Activated CD8-positive, alpha-beta T cell treated with anti-CD3 and anti-CD28 coated beads for 36 hours (primary cell): Measurements from ENCODE around the gene TRIO. TPM values are rescaled to one million over a fixed set of nuclear protein-coding genes. Genes with fewer than 3 reads are reported as not detected.

Source experiments
- ATAC-seq: fragments of 200-7000 bp; cut with Tn5 transposase; one replicate; pipeline ENCODE4 v1.10.0; 2021; ENCODE audit warnings: mild to moderate bottlenecking, moderate library complexity
- CTCF ChIA-PET: fragments of 350-600 bp; sonication (Branson Sonifier 250); formaldehyde crosslinking; loops from one replicate; lab custom pipeline; 2021; ENCODE audit warnings: antibody characterized with exemption; lab: Charles Lee
- POLR2A ChIA-PET: fragments of 350-600 bp; sonication (Branson Sonifier 250); formaldehyde crosslinking; loops from one replicate; lab custom pipeline; 2021; ENCODE audit warnings: antibody characterized with exemption; lab: Charles Lee
- DNase-seq: peaks from one replicate; pipeline ENCODE4 v3.0.0-alpha.2; 2020
- H3K27ac Mint-ChIP-seq: one replicate; pipeline ENCODE4 v1.8.0; 2021; ENCODE audit warnings: mild to moderate bottlenecking, mixed read lengths
- H3K27me3 Mint-ChIP-seq: one replicate; pipeline ENCODE4 v1.8.0; 2021; ENCODE audit warnings: mixed read lengths
- H3K36me3 Mint-ChIP-seq: one replicate; pipeline ENCODE4 v1.8.0; 2021; ENCODE audit warnings: low read depth, mixed read lengths
- H3K4me1 Mint-ChIP-seq: one replicate; pipeline ENCODE4 v1.8.0; 2021; ENCODE audit warnings: low read depth, mixed read lengths
- H3K4me3 Mint-ChIP-seq: one replicate; pipeline ENCODE4 v1.8.0; 2021; ENCODE audit warnings: mild to moderate bottlenecking, moderate library complexity, mixed read lengths
- H3K9me3 Mint-ChIP-seq: one replicate; pipeline ENCODE4 v1.8.0; 2021; ENCODE audit warnings: mixed read lengths
- CTCF ChIP-seq: fragments of 200-600 bp; IDR thresholded peaks from one replicate; pipeline ENCODE4 v1.8.0; 2022; ENCODE audit warnings: antibody characterized with exemption, mild to moderate bottlenecking
- intact Hi-C: fragments of 100-400 bp; cut with micrococcal nuclease; formaldehyde crosslinking; loops from one replicate; pipeline ENCODE4 v1.10.0; 2022
- total RNA-seq, 2 experiments: library from RNA; stranded (reverse); gene quantifications; one replicate each; pipeline ENCODE4 v1.2.3, GENCODE V29; 2021

Gene TRIO
- total RNA-seq, 2 experiments from 2014 or later = 11.4 to 11.5 TPM

- ATAC-seq = peak; percentile 37
Measured at GRCh38 chr5:14326035-14326903, 183.1 kb downstream of the TRIO start.

GRCh38 chr5:14327624-14328023 lies 184.5 kb downstream of the TRIO start:
- ChIA-PET CTCF (interaction anchor here (1.1 kb wide), 1 partner anchor 24 kb away, joined by 3 read pairs; no protein-coding TSS in a partner anchor), POLR2A (no interaction called here)
- Mint-ChIP-seq H3K9me3 (no peaks in the 10 kb centered on the region), H3K36me3 (no peaks in the 10 kb centered on the region), H3K4me3 (no peak overlapping the region), H3K27ac (no peak overlapping the region), H3K4me1 (peaks cover 15% of the 10 kb centered on the region), H3K27me3 (no peaks in the 10 kb centered on the region)
- no peak for TF ChIP-seq CTCF
- DNase-seq (no peak), ATAC-seq (no peak)
- intact Hi-C loops = no loop called here

More at GRCh38 chr5:14326035-14326903, 183.1 kb downstream of the TRIO start:
- Mint-ChIP-seq H3K4me3 (no peak overlapping the region), H3K9me3 (peaks cover 4% of the 10 kb centered on the region), H3K27ac (no peak overlapping the region), H3K4me1 (peaks cover 7% of the 10 kb centered on the region), H3K36me3 (peaks cover 4% of the 10 kb centered on the region), H3K27me3 (no peaks in the 10 kb centered on the region)
- POLR2A ChIA-PET = no interaction called here
- DNase-seq = no peak
- CTCF ChIA-PET = interaction anchor here (0.8 to 1.7 kb wide), 6 partner anchors 13 to 324 kb away, joined by 3 to 4 read pairs (median 3); no protein-coding TSS in a partner anchor
- no peak for TF ChIP-seq CTCF
- intact Hi-C loops = no loop called here

- ATAC-seq = no peak
- CTCF ChIA-PET = interaction anchor here (1.1 kb wide), 1 partner anchor 24 kb away, joined by 3 read pairs; no protein-coding TSS in a partner anchor
Measured at GRCh38 chr5:14328144-14328543, 185.0 kb downstream of the TRIO start.

GRCh38 chr5:14330291-14330690 lies 187.1 kb downstream of the TRIO start:
- DNase-seq (no peak), ATAC-seq (no peak)
- H3K27ac Mint-ChIP-seq = no peak overlapping the region
- no peaks in the 10 kb centered on the region for H3K9me3 Mint-ChIP-seq
- peaks cover 15% of the 10 kb centered on the region for H3K4me1 Mint-ChIP-seq
- ChIA-PET CTCF (no interaction called here), POLR2A (no interaction called here)
- no peak overlapping the region for H3K4me3 Mint-ChIP-seq
- H3K27me3 Mint-ChIP-seq = no peaks in the 10 kb centered on the region
- no peaks in the 10 kb centered on the region for H3K36me3 Mint-ChIP-seq
- intact Hi-C loops = no loop called here
- TF ChIP-seq CTCF = no peak

More at GRCh38 chr5:14328144-14328543, 185.0 kb downstream of the TRIO start:
- no peaks in the 10 kb centered on the region for H3K36me3 Mint-ChIP-seq
- no peak for DNase-seq
- POLR2A ChIA-PET = no interaction called here
- no peak for TF ChIP-seq CTCF
- no peak overlapping the region for H3K4me3 Mint-ChIP-seq
- peaks cover 15% of the 10 kb centered on the region for H3K4me1 Mint-ChIP-seq
- no peak overlapping the region for H3K27ac Mint-ChIP-seq
- intact Hi-C loops = no loop called here
- H3K9me3 Mint-ChIP-seq = no peaks in the 10 kb centered on the region
- H3K27me3 Mint-ChIP-seq = no peaks in the 10 kb centered on the region
